Measurements from ENCODE around the gene MED29. TPM values are rescaled to one million over a fixed set of nuclear protein-coding genes. Genes with fewer than 3 reads are reported as not detected.

Gene MED29
- total and polyA plus RNA-seq, 10 of the 15 experiments (the other 5 are each of a cell fraction or from before 2014, with no cell fraction given), result 3.2 to 36.6 (median 22.8) TPM

DNA sequence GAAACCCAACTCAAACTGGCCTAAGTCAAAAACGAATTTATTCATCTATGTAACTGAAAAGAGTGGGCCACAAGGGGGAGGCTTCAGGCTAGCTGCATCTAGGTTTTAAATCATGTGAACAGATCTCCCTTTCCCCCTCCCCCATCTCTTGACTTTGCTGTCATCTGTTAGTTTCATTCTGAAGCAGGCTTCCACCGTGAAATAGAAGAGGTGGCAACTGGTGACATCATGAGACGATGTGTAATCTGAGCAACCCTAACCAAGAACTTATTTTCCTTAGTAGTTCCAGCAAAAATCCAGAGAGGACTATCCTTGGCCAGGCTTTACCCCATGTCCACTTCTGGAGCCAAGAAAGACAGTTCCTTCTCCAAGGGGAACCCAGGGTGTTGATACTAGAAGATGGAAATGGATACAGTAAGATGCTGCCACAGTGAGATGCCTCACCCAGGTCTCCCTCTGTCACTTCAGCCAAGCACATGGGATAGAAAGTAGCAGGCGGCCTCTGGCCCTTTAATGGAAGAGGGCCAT is 39.6 kb upstream of the MED29 start (continued):
- TF ChIP-seq RAD21 (IDR thresholded peaks at IDR 0.05; ENCODE audit: insufficient read depth, low read depth, low read length) (peak; percentile 47), JUNB (IDR thresholded peaks at IDR 0.05) (peak; percentile 87), EZH2 (IDR thresholded peaks at IDR 0.05; ENCODE audit: borderline replicate concordance, control insufficient read depth, low read depth, low read length) (no peak), IRF4 (IDR thresholded peaks at IDR 0.05; ENCODE audit: low read depth, low read length) (peak; percentile 79; the same call in 1 of the 2 replicates), SUZ12 (IDR thresholded peaks at IDR 0.05; ENCODE audit: unreplicated experiment) (no peak), SMC3 (IDR thresholded peaks at IDR 0.05; ENCODE audit: borderline replicate concordance, low read length) (peak; percentile 45; the same call in 1 of the 2 replicates), WRNIP1 (IDR thresholded peaks at IDR 0.05; ENCODE audit: borderline replicate concordance, low read depth, low read length) (no peak), KDM1A (IDR thresholded peaks at IDR 0.05; ENCODE audit: borderline replicate concordance) (no peak), RUNX3 (IDR thresholded peaks at IDR 0.05; ENCODE audit: low read length) (peak; percentile 47; the same call in 1 of the 2 replicates), ZNF217 (IDR thresholded peaks at IDR 0.05) (peak; percentile 95), TCF12 (IDR thresholded peaks at IDR 0.05; ENCODE audit: low read depth, low read length) (no peak), RFX5 (IDR thresholded peaks at IDR 0.05; ENCODE audit: low read depth, low read length) (peak; percentile 96), POU2F2 (IDR thresholded peaks at IDR 0.05; ENCODE audit: borderline replicate concordance, low read depth, low read length) (peak; percentile 65; the same call in 2 of the 3 replicates), ETV6 (conservative IDR thresholded peaks at IDR 0.05 in 1 of 2, IDR thresholded peaks at IDR 0.05 in 1 of 2; ENCODE audit: borderline replicate concordance in 1 of 2, low read depth in 1 of 2) (peak in 1 of 2 experiments; percentile 30; a peak in 1 of 4 replicates), CREM (IDR thresholded peaks at IDR 0.05; ENCODE audit: low read depth) (peak; percentile 82; the same call in 1 of the 2 replicates), FOXM1 (IDR thresholded peaks at IDR 0.05; ENCODE audit: low read depth, low read length) (peak; percentile 85), BMI1 (IDR thresholded peaks at IDR 0.05; ENCODE audit: borderline replicate concordance) (no peak)
- TF ChIP-seq, protein P1, sequence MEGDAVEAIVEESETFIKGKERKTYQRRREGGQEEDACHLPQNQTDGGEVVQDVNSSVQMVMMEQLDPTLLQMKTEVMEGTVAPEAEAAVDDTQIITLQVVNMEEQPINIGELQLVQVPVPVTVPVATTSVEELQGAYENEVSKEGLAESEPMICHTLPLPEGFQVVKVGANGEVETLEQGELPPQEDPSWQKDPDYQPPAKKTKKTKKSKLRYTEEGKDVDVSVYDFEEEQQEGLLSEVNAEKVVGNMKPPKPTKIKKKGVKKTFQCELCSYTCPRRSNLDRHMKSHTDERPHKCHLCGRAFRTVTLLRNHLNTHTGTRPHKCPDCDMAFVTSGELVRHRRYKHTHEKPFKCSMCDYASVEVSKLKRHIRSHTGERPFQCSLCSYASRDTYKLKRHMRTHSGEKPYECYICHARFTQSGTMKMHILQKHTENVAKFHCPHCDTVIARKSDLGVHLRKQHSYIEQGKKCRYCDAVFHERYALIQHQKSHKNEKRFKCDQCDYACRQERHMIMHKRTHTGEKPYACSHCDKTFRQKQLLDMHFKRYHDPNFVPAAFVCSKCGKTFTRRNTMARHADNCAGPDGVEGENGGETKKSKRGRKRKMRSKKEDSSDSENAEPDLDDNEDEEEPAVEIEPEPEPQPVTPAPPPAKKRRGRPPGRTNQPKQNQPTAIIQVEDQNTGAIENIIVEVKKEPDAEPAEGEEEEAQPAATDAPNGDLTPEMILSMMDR (IDR thresholded peaks at IDR 0.05 in 2 of 3, conservative IDR thresholded peaks at IDR 0.05 in 1 of 3; ENCODE audit: control insufficient read depth in 2 of 3, extremely low read depth in 1 of 3, insufficient read depth in 1 of 3, low read depth in 3 of 3, low read length in 3 of 3), result peak; percentile 26 to 42 (median 32); a peak in 4 of 6 replicates
- TF ChIP-seq, protein P2, sequence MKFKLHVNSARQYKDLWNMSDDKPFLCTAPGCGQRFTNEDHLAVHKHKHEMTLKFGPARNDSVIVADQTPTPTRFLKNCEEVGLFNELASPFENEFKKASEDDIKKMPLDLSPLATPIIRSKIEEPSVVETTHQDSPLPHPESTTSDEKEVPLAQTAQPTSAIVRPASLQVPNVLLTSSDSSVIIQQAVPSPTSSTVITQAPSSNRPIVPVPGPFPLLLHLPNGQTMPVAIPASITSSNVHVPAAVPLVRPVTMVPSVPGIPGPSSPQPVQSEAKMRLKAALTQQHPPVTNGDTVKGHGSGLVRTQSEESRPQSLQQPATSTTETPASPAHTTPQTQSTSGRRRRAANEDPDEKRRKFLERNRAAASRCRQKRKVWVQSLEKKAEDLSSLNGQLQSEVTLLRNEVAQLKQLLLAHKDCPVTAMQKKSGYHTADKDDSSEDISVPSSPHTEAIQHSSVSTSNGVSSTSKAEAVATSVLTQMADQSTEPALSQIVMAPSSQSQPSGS (IDR thresholded peaks at IDR 0.05; ENCODE audit: low read length), result peak; percentile 82

Data from GM12878 (cell line).